H1 (cell line): ENCODE measurements around the gene SMTNL2. TPM values are rescaled to one million over a fixed set of nuclear protein-coding genes. Genes with fewer than 3 reads are reported as not detected.
A peak's percentile ranks its signal among the peaks of the same experiment; 100 is the strongest.

Source experiments
- CTCF ChIA-PET: fragments of 300-600 bp; sonication (Branson Sonifier 250); formaldehyde crosslinking; loops from one replicate; lab custom pipeline; 2021; ENCODE audit not compliant: partially characterized antibody; lab: Charles Lee
- POLR2A ChIA-PET: fragments of 300-600 bp; sonication (Branson Sonifier 250); formaldehyde crosslinking; loops from one replicate; lab custom pipeline; 2021; ENCODE audit warnings: inconsistent platforms; ENCODE audit not compliant: partially characterized antibody; lab: Charles Lee
- DNase-seq, 2 experiments: peaks; one replicate each; pipeline versions ENCODE4 v3.0.0 to v3.0.0-alpha.2; 2010 to 2022; ENCODE audit warnings: low spot score in 2 of 2, low read depth in 1 of 2, mixed read lengths in 1 of 2
- FAIRE-seq: peaks from 2 replicates; lab custom pipeline; 2011; peaks lifted over from hg19 to GRCh38; lab: Jason Lieb, UNC
- H2AFZ ChIP-seq: 2 replicates; pipeline ENCODE4 v1.8.1; 2012; ENCODE audit warnings: low read length, inconsistent platforms
- H2AK5ac ChIP-seq: 2 replicates; pipeline ENCODE4 v1.6.1; 2013; ENCODE audit warnings: low read depth, low read length
- H2BK120ac ChIP-seq: replicated peaks from 2 replicates; pipeline ENCODE3; 2013; ENCODE audit warnings: low read depth, low read length, inconsistent platforms
- H2BK12ac ChIP-seq: 2 replicates; pipeline ENCODE4 v1.6.1; 2013; ENCODE audit warnings: low read depth, low read length
- H2BK15ac ChIP-seq: 2 replicates; pipeline ENCODE4 v1.6.1; 2013; ENCODE audit warnings: low read length
- H2BK20ac ChIP-seq: 2 replicates; pipeline ENCODE4 v1.6.1; 2013; ENCODE audit warnings: low read length
- H2BK5ac ChIP-seq: 2 replicates; pipeline ENCODE4 v1.6.1; 2013; ENCODE audit warnings: low read depth, low read length
- H3K14ac ChIP-seq: 2 replicates; pipeline ENCODE4 v1.6.1; 2013; ENCODE audit warnings: inconsistent platforms; ENCODE audit not compliant: insufficient read length
- H3K18ac ChIP-seq: 2 replicates; pipeline ENCODE4 v1.6.1; 2013; ENCODE audit warnings: low read length; ENCODE audit errors: extremely low read depth
- H3K23ac ChIP-seq: 2 replicates; pipeline ENCODE4 v1.6.1; 2013; ENCODE audit warnings: inconsistent platforms; ENCODE audit not compliant: insufficient read length
- H3K23me2 ChIP-seq: 2 replicates; pipeline ENCODE4 v1.6.1; 2013; ENCODE audit warnings: low read depth, low read length
- H3K27ac ChIP-seq: 2 replicates; pipeline ENCODE4 v1.6.1; 2011; ENCODE audit warnings: low read depth, low read length, inconsistent platforms
- H3K27me3 ChIP-seq, 4 experiments: replicated peaks in 1 of 4; 1 replicate in 1 of 4; 2 replicates in 3 of 4; pipeline versions ENCODE4 v1.6.1 to v1.8.1; 2011 to 2013; ENCODE audit warnings: low read length in 3 of 4, mild to moderate bottlenecking in 3 of 4, inconsistent platforms in 2 of 4, mixed read lengths in 2 of 4, moderate library complexity in 1 of 4; ENCODE audit not compliant: control insufficient read depth in 3 of 4, insufficient read depth in 3 of 4; ENCODE audit errors: extremely low read depth in 1 of 4
- H3K36me3 ChIP-seq, 4 experiments: 2 replicates each; pipeline versions ENCODE4 v1.6.1 to v1.8.1; 2011 to 2013; ENCODE audit warnings: mild to moderate bottlenecking in 4 of 4, low read length in 3 of 4, moderate library complexity in 2 of 4, control low read depth in 1 of 4, inconsistent platforms in 1 of 4; ENCODE audit not compliant: insufficient read depth in 4 of 4, control insufficient read depth in 2 of 4
- H3K4ac ChIP-seq: replicated peaks from 2 replicates; pipeline ENCODE3; 2013; ENCODE audit warnings: low read length, low read depth, mixed read lengths, inconsistent platforms; ENCODE audit not compliant: insufficient read length
- H3K4me1 ChIP-seq, 4 experiments: replicated peaks in 1 of 4; 1 replicate in 1 of 4; 2 replicates in 3 of 4; pipeline versions ENCODE4 v1.6.1 to v1.8.1; 2011 to 2013; ENCODE audit warnings: low read length in 3 of 4, inconsistent platforms in 2 of 4, mixed read lengths in 1 of 4; ENCODE audit not compliant: insufficient read depth in 4 of 4, control insufficient read depth in 3 of 4
- H3K4me2 ChIP-seq, 2 experiments: 2 replicates each; pipeline versions ENCODE4 v1.6.1 to v1.8.1; 2011 to 2013; ENCODE audit warnings: low read depth in 2 of 2, low read length in 2 of 2, control low read depth in 1 of 2, inconsistent platforms in 1 of 2, mild to moderate bottlenecking in 1 of 2; ENCODE audit not compliant: insufficient read depth in 1 of 2
- H3K4me3 ChIP-seq, 4 experiments: fragments of 200-600, 300-600 bp in 1 of 4; sonication (generic), shearing (Covaris generic), sonication (Bioruptor Twin) in 1 of 4; 2 replicates each; pipeline versions ENCODE4 v1.5.1 to v1.8.1; 2011 to 2016; ENCODE audit warnings: low read length in 4 of 4, low read depth in 3 of 4, control low read depth in 2 of 4, inconsistent platforms in 2 of 4, mild to moderate bottlenecking in 2 of 4, mixed read lengths in 1 of 4, moderate library complexity in 1 of 4; ENCODE audit not compliant: insufficient read depth in 2 of 4; ENCODE audit errors: extremely low read depth in 1 of 4
- H3K56ac ChIP-seq: replicated peaks from 2 replicates; pipeline ENCODE3; 2013; ENCODE audit warnings: low read depth, mild to moderate bottlenecking, mixed read lengths, low read length, inconsistent platforms; ENCODE audit not compliant: insufficient read length
- H3K79me1 ChIP-seq: 2 replicates; pipeline ENCODE4 v1.6.1; 2013; ENCODE audit warnings: low read depth, low read length, control low read depth
- H3K79me2 ChIP-seq, 2 experiments: 2 replicates each; pipeline versions ENCODE4 v1.6.1 to v1.8.1; 2012 to 2013; ENCODE audit warnings: low read length in 2 of 2, mild to moderate bottlenecking in 2 of 2, inconsistent platforms in 1 of 2; ENCODE audit not compliant: insufficient read depth in 2 of 2, control insufficient read depth in 1 of 2
- H3K9ac ChIP-seq, 4 experiments: replicated peaks in 1 of 4; 1 replicate in 1 of 4; 2 replicates in 3 of 4; pipeline versions ENCODE4 v1.6.1 to v1.8.1; 2011 to 2013; ENCODE audit warnings: low read depth in 3 of 4, low read length in 3 of 4, control low read depth in 2 of 4, mild to moderate bottlenecking in 2 of 4, moderate library complexity in 2 of 4, inconsistent platforms in 1 of 4; ENCODE audit errors: extremely low read depth in 1 of 4
- H3K9me3 ChIP-seq, 2 experiments: 2 replicates each; pipeline versions ENCODE4 v1.6.1 to v1.8.1; 2012 to 2013; ENCODE audit warnings: mild to moderate bottlenecking in 2 of 2, moderate library complexity in 2 of 2, control low read depth in 1 of 2, inconsistent platforms in 1 of 2, low read depth in 1 of 2, low read length in 1 of 2, mixed read lengths in 1 of 2; ENCODE audit not compliant: insufficient read depth in 2 of 2
- H4K20me1 ChIP-seq, 2 experiments: replicated peaks in 1 of 2; 2 replicates each; pipeline versions ENCODE3 to v1.8.1; 2011 to 2013; ENCODE audit warnings: inconsistent platforms in 2 of 2, low read length in 2 of 2, mild to moderate bottlenecking in 1 of 2; ENCODE audit not compliant: insufficient read depth in 2 of 2, control insufficient read depth in 1 of 2
- H4K5ac ChIP-seq: 2 replicates; pipeline ENCODE4 v1.6.1; 2013; ENCODE audit warnings: low read length, low read depth, mixed read lengths, inconsistent platforms; ENCODE audit not compliant: insufficient read length
- H4K8ac ChIP-seq: 2 replicates; pipeline ENCODE4 v1.8.0; 2013; ENCODE audit warnings: mild to moderate bottlenecking, moderate library complexity, low read length, inconsistent platforms; ENCODE audit not compliant: insufficient read depth; ENCODE audit errors: extremely low read depth
- H4K91ac ChIP-seq: replicated peaks from 2 replicates; pipeline ENCODE3; 2013; ENCODE audit warnings: low read length, mixed read lengths, inconsistent platforms; ENCODE audit not compliant: insufficient read length
- CREB1 ChIP-seq: IDR thresholded peaks from 2 replicates; pipeline ENCODE4 v1.6.1; 2012; ENCODE audit warnings: inconsistent platforms
- CTBP2 ChIP-seq: IDR thresholded peaks from 2 replicates; pipeline ENCODE4 v1.7.0; 2011; ENCODE audit warnings: borderline replicate concordance, mild to moderate bottlenecking, moderate library complexity, mixed read lengths, low read length; ENCODE audit not compliant: insufficient read depth, insufficient read length
- KDM4A ChIP-seq: IDR thresholded peaks from one replicate; pipeline ENCODE4 v1.7.1; 2012; ENCODE audit warnings: low read depth, mild to moderate bottlenecking, moderate library complexity, low read length, inconsistent platforms; ENCODE audit not compliant: severe bottlenecking
- MAX ChIP-seq: IDR thresholded peaks from 2 replicates; pipeline ENCODE4 v1.6.1; 2012; ENCODE audit warnings: inconsistent platforms
- NANOG ChIP-seq: IDR thresholded peaks from 2 replicates; pipeline ENCODE4 v1.6.1; 2011; ENCODE audit warnings: low read length, low read depth, mild to moderate bottlenecking, inconsistent platforms; ENCODE audit not compliant: insufficient read depth, poor library complexity, severe bottlenecking
- POLR2AphosphoS5 ChIP-seq: IDR thresholded peaks from 2 replicates; pipeline ENCODE4 v1.6.1; 2011; ENCODE audit warnings: low read depth, low read length
- SRF ChIP-seq: IDR thresholded peaks from 2 replicates; pipeline ENCODE4 v1.6.1; 2011; ENCODE audit warnings: mild to moderate bottlenecking, low read depth, low read length, moderate library complexity
- TAF1 ChIP-seq: IDR thresholded peaks from 2 replicates; pipeline ENCODE4 v1.6.1; 2011; ENCODE audit warnings: mild to moderate bottlenecking, low read depth, low read length
- WGBS, 2 experiments: shearing (Covaris generic) in 1 of 2; methylation state at CpG; one replicate each; pipeline versions ENCODE4 v1.1.6 to v1.1.7; 2013 to 2015; ENCODE audit warnings: low lambda C conversion rate in 2 of 2, mixed read lengths in 2 of 2, inconsistent platforms in 1 of 2, low coverage in 1 of 2, missing lambda C conversion rate in 1 of 2; ENCODE audit not compliant: insufficient replicate concordance in 2 of 2, insufficient coverage in 1 of 2, insufficient read length in 1 of 2; ENCODE audit errors: extremely low coverage in 1 of 2, missing lambda C conversion rate in 1 of 2; 5-methylcytosine and 5-hydroxymethylcytosine counted together
- long read RNA-seq, 2 experiments: library from RNA in 1 of 2; library from capped mRNA in 1 of 2; stranded (forward); transcript quantifications; one replicate each; pipeline ENCODE4 v2.0.0, GENCODE V29; 2021; ENCODE audit warnings: inconsistent platforms in 1 of 2
- polyA minus RNA-seq, 3 experiments: library from RNA; depleted of rRNA, polyadenylated mRNA; stranded (reverse); fragments of >200 nt; gene quantifications; 1 replicate in 2 of 3; 2 replicates in 1 of 3; pipeline ENCODE4 v1.2.3, GENCODE V29; 2011
- polyA plus RNA-seq, 7 experiments: library from polyadenylated mRNA; depleted of rRNA in 3 of 7; stranded (reverse) in 5 of 7; unstranded in 2 of 7; fragments of >200 nt in 5 of 7; fragments of 200-250 nt in 2 of 7; gene quantifications; 1 replicate in 5 of 7; 2 replicates in 1 of 7; 4 replicates in 1 of 7; pipeline versions ENCODE4 v1.2.1 to v1.2.3, GENCODE V29; 2011 to 2013; ENCODE audit warnings: missing spikeins in 2 of 7, mixed read lengths in 2 of 7
- total RNA-seq: library from RNA; stranded (reverse); fragmentation: NEBNext Ultra II Directional; extraction: Animal tissue kit (Norgen Biotek cat#: 25700); gene quantifications from 2 replicates; pipeline ENCODE4 v1.2.1, GENCODE V29; 2021

Gene SMTNL2
- 3.7 and 4.5 TPM in 2 replicates for total RNA-seq
- 3.6 and 4.6 TPM in 2 replicates for polyA plus RNA-seq (2011; rRNA removed)
- 3.4 TPM for polyA plus RNA-seq (2011; cell fraction: cytosol; rRNA removed)
- 4.5 TPM for polyA plus RNA-seq (2011; cell fraction: nucleus; rRNA removed)
- polyA plus RNA-seq (2012, experiment 1 of 2) = 3.3 to 6.3 TPM (median 4.1 TPM) in 4 replicates
- polyA plus RNA-seq (2012, experiment 2 of 2) = 4.5 TPM
- polyA plus RNA-seq (2013, experiment 1 of 2) = 2.9 TPM
- polyA plus RNA-seq (2013, experiment 2 of 2) = 2.2 TPM
- polyA minus RNA-seq (2011; rRNA and poly(A)+ RNA removed) = 3.0 and 3.1 TPM in 2 replicates
- polyA minus RNA-seq (2011; cell fraction: cytosol; rRNA and poly(A)+ RNA removed) = 4.0 TPM
- polyA minus RNA-seq (2011; cell fraction: nucleus; rRNA and poly(A)+ RNA removed) = 2.3 TPM
- long read RNA-seq, experiment 1, partial matches to known transcripts = 3 of 4 reads
- long read RNA-seq, experiment 1, other reads (novel, unspliced or antisense) = 1 of 4 reads
- long read RNA-seq, experiment 2 = 0 reads

- no peak within 1 kb of the TSS for H3K14ac ChIP-seq
- H3K18ac ChIP-seq = peak within 1 kb of the TSS; percentile 48
- DNase-seq (peak in 1 of 2 experiments; percentile 76), FAIRE-seq (no peak)
- no peak within 1 kb of the TSS for H3K9ac ChIP-seq
- no peak within 1 kb of the TSS for H4K91ac ChIP-seq
- H3K36me3 ChIP-seq = no peaks in the 10 kb centered on the region
- no peak within 1 kb of the TSS for H3K56ac ChIP-seq
- H3K4me2 ChIP-seq = peak within 1 kb of the TSS; percentile 75 to 88
- peak within 1 kb of the TSS; percentile 2; the same call in 1 of the 2 replicates for H2AFZ ChIP-seq
- H3K23me2 ChIP-seq = peaks cover 10% of the 10 kb centered on the region; the same call in 1 of the 2 replicates
- H2BK12ac ChIP-seq = no peak within 1 kb of the TSS
- CTCF ChIA-PET = interaction anchor here (0.6 to 8.8 kb wide), 10 partner anchors 11 to 215 kb away, joined by 3 to 114 read pairs (median 4); partner anchors contain the start of gene PELP1
- WGBS, 2 experiments = 3% methylated on average over 52 of the region's 100 CpGs; no CpG with 5 or more reads in 1 of the 2 experiments
- H3K4ac ChIP-seq = no peak within 1 kb of the TSS
- peaks cover 0 to 1% of the 10 kb centered on the region in 2 experiments for H4K20me1 ChIP-seq
- no peak within 1 kb of the TSS for H2BK5ac ChIP-seq
- peak within 1 kb of the TSS; percentile 76 for H4K8ac ChIP-seq
- no peaks in the 10 kb centered on the region for H3K79me1 ChIP-seq
- H2AK5ac ChIP-seq = no peak within 1 kb of the TSS
- H3K27ac ChIP-seq = no peak within 1 kb of the TSS
- POLR2A ChIA-PET = interaction anchor here (1.2 to 2.0 kb wide), 6 partner anchors 9 to 52 kb away, joined by 3 to 7 read pairs (median 4); no protein-coding TSS in a partner anchor
- H3K4me3 ChIP-seq = peak within 1 kb of the TSS; percentile 45 to 69 (median 58)
- H4K5ac ChIP-seq = no peak within 1 kb of the TSS
- no peak within 1 kb of the TSS for H2BK15ac ChIP-seq
- H3K9me3 ChIP-seq = no peaks in the 10 kb centered on the region
- peaks cover 0 to 22% (median 13%) of the 10 kb centered on the region in 4 experiments; a peak in 6 of 7 replicates for H3K4me1 ChIP-seq
- no peaks in the 10 kb centered on the region for H3K79me2 ChIP-seq
- peaks cover 8 to 45% (median 38%) of the 10 kb centered on the region in 4 experiments for H3K27me3 ChIP-seq
- no peak within 1 kb of the TSS for H2BK120ac ChIP-seq
- no peak within 1 kb of the TSS for H2BK20ac ChIP-seq
- H3K23ac ChIP-seq = no peak within 1 kb of the TSS
- TF ChIP-seq CREB1 (no peak; the same call in 1 of the 2 replicates), KDM4A (peak; percentile 82), POLR2AphosphoS5 (no peak), CTBP2 (no peak), SRF (no peak), TAF1 (peak; percentile 34; the same call in 1 of the 2 replicates), NANOG (no peak), MAX (peak; percentile 9; the same call in 1 of the 2 replicates)
These were observed at the start of gene SMTNL2 for GRCh38 chr17:4584101-4584916. SMTNL2 (plus strand) TSS chr17:4584529; CDS start chr17:4584606, 77 bp downstream.
